Measurements from ENCODE around the gene EXOC2. TPM values are rescaled to one million over a fixed set of nuclear protein-coding genes. Genes with fewer than 3 reads are reported as not detected.
"Not testable (repeated sequence)": the region's sequence is repeated elsewhere in the genome, so short reads cannot be mapped to it uniquely, and the experiment has no call there.

The EXOC2 gene
- total RNA-seq, 2 experiments from 2014 or later, result 23.3 to 24.9 TPM

DNA sequence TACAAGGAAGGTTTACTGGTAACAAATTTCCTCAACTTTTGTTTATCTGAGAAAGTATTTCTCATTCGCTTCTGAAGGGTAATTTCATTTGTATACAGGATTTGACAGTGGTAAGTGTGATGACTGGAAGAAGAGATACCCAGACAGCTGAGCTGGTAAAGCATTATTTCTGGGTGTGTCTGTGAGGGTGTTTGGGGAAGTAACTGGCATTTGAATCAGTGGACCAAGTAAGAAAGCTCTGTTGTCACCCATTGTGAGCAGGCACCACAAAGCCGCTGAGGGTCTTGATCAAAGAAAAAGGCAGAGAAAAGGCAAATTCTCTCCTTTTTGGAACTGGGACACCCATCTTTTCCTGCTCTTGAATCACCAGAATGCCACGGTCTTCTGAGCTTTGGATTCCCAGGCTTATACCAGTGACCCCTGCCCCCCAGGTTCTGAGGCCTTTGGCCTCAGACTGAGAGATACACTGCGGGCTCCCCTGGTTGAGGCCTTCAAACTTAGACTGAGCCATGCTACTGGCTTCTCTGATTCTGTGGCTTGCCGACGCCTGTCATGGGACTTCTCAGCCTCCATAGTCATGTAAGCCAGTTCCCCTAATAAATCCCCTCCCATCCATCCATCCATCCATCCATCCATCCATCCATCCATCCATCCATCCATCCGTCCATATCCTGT lies 25.5 kb downstream of the EXOC2 start:
- H3K36me3 Mint-ChIP-seq (ENCODE audit: low read depth), result peaks cover 17% of the 10 kb centered on the region
- peaks cover 19% of the 10 kb centered on the region for H3K9me3 Mint-ChIP-seq
- no peak overlapping the region for H3K27ac Mint-ChIP-seq
- H3K27me3 Mint-ChIP-seq (ENCODE audit: low read depth), result no peaks in the 10 kb centered on the region
- intact Hi-C loops (cut with micrococcal nuclease), result no loop called here
- H3K4me1 Mint-ChIP-seq (ENCODE audit: low read depth), result peaks cover 28% of the 10 kb centered on the region
- no peak for DNase-seq
- CTCF ChIA-PET, result no interaction called here
- H3K4me3 Mint-ChIP-seq, result no peak overlapping the region

DNA sequence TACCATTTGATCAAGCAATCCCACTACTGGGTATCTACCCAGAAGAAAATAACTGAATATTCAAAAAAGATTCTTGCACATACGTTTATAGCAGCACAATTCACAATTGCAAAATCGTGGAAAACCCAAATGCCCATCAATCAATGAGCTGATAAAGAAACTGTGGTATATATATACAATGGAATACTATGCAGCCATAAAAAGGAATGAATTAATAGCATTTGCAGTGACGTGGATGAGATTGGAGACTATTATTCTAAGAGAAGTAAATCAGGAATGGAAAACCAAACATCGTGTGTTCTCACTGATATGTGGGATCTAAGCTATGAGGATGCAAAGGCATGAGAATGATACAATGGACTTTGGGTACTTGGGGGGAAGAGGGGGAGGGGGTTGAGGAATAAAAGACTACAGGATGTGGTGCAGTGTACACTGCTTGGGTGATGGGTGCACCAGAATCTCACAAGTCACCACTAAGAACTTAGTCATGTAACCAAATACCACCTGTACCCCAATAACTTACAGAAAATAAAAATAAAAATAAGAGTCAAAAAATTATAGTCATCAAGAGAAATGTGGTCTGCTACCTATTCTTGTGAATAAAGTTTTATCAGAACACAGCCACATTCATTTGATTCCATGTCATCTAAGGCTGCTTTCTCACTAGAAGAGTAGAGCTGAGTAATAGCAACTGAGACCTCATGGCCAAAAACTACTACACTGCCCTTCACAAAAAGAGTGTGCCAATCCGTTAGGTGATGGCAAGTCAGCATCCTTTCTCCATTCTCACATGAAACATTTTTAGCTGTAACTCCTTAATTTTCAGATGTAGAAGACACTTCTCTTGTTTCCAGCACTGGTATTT lies 27.3 kb downstream of the EXOC2 start:
- CTCF ChIA-PET, result no interaction called here
- H3K27ac Mint-ChIP-seq, result no peak overlapping the region
- peaks cover 14% of the 10 kb centered on the region for H3K36me3 Mint-ChIP-seq (ENCODE audit: low read depth)
- intact Hi-C loops (cut with micrococcal nuclease), result no loop called here
- H3K4me3 Mint-ChIP-seq, result no peak overlapping the region
- peaks cover 14% of the 10 kb centered on the region for H3K9me3 Mint-ChIP-seq
- no peaks in the 10 kb centered on the region for H3K27me3 Mint-ChIP-seq (ENCODE audit: low read depth)
- no peak for DNase-seq
- peaks cover 45% of the 10 kb centered on the region for H3K4me1 Mint-ChIP-seq (ENCODE audit: low read depth)

DNA sequence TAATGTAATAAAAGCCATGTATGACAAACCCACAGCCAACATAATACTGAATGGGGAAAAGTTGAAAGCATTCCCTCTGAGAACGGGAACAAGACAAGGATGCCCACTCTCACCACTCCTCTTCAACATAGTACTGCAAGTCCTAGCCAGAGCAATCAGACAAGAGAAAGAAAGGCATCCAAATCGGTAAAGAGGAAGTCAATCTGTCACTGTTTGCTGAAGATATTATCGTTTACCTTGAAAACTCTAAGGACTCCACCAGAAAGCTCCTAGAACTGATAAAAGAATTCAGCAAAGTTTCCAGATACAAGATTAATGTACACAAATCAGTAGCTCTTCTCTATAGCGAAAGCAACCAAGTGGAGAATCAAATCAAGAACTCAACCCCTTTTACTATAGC lies 29.2 kb downstream of the EXOC2 start:
- H3K27me3 Mint-ChIP-seq (ENCODE audit: low read depth); H3K4me3 Mint-ChIP-seq; H3K27ac Mint-ChIP-seq; intact Hi-C loops (cut with micrococcal nuclease); DNase-seq: not testable (repeated sequence)
- Mint-ChIP-seq H3K9me3 (peaks cover 14% of the 10 kb centered on the region), H3K4me1 (ENCODE audit: low read depth) (peaks cover 63% of the 10 kb centered on the region), H3K36me3 (ENCODE audit: low read depth) (peaks cover 12% of the 10 kb centered on the region)
- CTCF ChIA-PET, result interaction anchor here (0.8 to 1.0 kb wide), 2 partner anchors 19 to 71 kb away, joined by 3 read pairs; no protein-coding TSS in a partner anchor

DNA sequence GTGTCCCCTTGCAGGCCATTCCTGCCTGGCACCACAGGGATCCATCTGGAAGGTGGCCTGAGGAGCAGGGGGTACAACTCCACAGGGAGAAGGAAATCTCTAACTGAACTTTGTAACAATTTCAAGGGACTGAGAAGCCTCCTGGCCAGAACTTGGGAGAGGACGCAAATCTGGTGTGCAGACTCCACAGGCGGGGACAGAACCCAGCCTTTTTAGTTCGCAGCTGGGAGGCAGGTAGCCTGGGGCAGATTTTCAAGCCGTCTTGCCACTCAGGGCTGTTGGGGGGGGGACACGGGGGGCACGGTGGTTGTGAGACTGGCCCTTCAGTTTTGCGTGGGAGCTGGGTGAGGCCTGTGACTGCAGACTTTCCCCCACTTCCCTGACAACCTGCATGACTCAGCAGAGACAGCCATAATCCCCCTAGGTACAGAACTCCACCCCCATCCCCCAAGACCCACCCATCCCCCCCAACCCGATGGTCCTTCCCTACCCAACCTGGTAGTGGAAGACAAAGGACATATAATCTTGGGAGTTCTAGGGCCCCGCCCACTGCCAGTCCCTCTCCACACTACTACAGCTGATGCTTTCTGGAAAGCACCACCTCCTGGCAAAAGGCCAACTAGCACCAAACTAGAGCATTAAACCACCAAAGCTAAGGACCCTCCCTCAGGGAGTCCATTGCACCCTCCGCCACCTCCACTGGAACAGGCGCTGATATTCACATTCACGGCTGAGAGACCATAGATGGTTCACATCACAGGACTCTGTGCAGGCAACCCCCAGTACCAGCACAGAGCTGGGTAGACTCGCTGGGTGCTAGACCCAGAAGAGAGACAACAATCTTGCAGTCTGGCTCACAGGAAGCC lies 33.0 kb downstream of the EXOC2 start:
- intact Hi-C loops (cut with micrococcal nuclease), result no loop called here
- CTCF ChIA-PET, result no interaction called here
- H3K9me3 Mint-ChIP-seq, result peaks cover 8% of the 10 kb centered on the region
- peak; percentile 33 for DNase-seq
- no peak overlapping the region for H3K4me3 Mint-ChIP-seq
- peaks cover 63% of the 10 kb centered on the region for H3K4me1 Mint-ChIP-seq (ENCODE audit: low read depth)
- H3K27ac Mint-ChIP-seq, result no peak overlapping the region
- H3K36me3 Mint-ChIP-seq (ENCODE audit: low read depth), result peaks cover 14% of the 10 kb centered on the region
- H3K27me3 Mint-ChIP-seq (ENCODE audit: low read depth), result no peaks in the 10 kb centered on the region

DNA sequence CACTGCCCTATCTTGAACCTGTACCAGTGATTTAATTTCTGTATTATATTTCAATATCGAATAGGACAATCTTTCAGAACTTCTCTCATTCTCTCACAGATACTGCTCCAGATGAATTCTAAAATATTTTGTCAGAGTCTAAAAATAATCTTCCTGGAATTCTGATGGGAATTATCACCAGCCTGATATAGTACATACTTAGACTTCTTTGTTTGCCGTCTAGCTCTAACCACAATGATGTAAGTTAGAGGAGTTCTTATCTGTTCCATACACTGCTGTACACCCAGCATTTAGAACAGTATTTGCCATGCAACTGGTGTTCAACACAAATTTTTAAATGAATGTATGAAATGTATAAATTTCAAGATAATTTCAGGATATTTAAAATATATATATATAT lies 34.7 kb downstream of the EXOC2 start:
- CTCF ChIA-PET, result no interaction called here
- Mint-ChIP-seq H3K27ac (no peak overlapping the region), H3K36me3 (ENCODE audit: low read depth) (peaks cover 16% of the 10 kb centered on the region), H3K27me3 (ENCODE audit: low read depth) (no peaks in the 10 kb centered on the region), H3K4me3 (no peak overlapping the region), H3K9me3 (peaks cover 2% of the 10 kb centered on the region), H3K4me1 (ENCODE audit: low read depth) (peaks cover 50% of the 10 kb centered on the region)
- no peak for DNase-seq
- intact Hi-C loops (cut with micrococcal nuclease), result no loop called here

DNA sequence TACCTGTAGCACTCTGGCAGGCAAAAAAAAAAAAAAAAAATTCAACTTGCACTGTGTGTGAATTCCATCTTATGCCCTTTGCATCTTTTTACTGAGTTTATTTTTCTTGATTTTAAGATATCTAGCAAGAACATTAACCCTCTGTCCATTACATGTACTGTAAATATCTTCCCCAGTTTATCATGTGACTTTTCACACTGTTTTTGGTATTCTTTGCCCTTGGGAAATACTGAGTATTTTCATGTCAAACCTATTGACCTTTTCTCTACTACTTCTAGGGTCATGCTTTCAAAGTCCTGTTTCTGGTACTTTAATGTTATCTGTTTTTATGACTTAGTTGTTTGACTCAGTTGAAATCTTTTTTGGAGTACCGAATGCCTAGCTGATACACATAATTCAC lies 35.2 kb downstream of the EXOC2 start:
- H3K9me3 Mint-ChIP-seq, result peaks cover 2% of the 10 kb centered on the region
- no peaks in the 10 kb centered on the region for H3K27me3 Mint-ChIP-seq (ENCODE audit: low read depth)
- CTCF ChIA-PET, result interaction anchor here (0.6 kb wide), 1 partner anchor 269 kb away, joined by 3 read pairs; no protein-coding TSS in a partner anchor
- no peak overlapping the region for H3K27ac Mint-ChIP-seq
- H3K4me3 Mint-ChIP-seq, result no peak overlapping the region
- intact Hi-C loops (cut with micrococcal nuclease), result no loop called here
- H3K36me3 Mint-ChIP-seq (ENCODE audit: low read depth), result peaks cover 16% of the 10 kb centered on the region
- H3K4me1 Mint-ChIP-seq (ENCODE audit: low read depth), result peaks cover 50% of the 10 kb centered on the region
- DNase-seq, result no peak

DNA sequence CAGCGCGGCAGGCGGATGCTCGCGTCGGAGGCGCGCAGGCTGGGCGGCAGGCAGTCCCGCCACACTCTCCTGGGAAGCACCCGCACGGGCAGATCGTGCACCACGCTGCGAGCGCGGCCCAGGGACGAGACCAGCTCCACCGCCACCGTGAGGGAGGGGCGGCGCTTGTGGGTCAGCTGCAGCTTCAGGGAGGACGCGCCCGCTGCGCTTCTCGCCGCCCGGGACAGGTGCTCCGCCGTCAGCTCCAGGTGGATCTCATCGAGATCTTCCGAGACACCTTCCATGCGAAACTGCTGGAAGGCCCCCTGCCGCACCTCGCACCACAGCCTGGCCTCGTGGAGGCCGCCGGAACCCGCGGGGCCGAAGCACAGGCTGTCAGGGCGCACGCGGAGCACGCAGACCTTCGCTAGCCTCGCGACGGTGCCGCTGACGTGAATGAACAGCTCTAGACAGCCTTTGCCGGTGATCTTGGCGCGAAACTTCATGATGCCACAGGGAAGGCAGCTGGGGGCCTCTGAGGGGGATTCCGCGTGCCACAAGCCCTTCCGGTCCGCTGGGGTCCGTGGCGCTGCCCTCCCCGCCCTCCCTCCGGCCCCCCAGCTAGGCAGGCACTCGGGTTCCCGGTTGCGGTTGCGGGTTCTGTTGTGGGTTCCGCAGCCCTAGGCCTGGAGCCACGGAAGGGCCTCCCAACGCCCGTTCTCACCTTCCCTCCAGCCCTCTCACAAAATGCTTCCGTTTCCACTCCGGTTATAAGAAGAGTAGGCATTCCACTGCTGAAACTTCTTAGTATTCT lies 36.3 kb downstream of the EXOC2 start, which contains the start of gene HUS1B:
Gene HUS1B (minus strand): TSS at position 641 of the 793 bp plus-strand sequence. CDS start 156 bp downstream, at position 485.
- no peaks in the 10 kb centered on the region for H3K27me3 Mint-ChIP-seq (ENCODE audit: low read depth)
- intact Hi-C loops (cut with micrococcal nuclease), result no loop called here
- peaks cover 40% of the 10 kb centered on the region for H3K4me1 Mint-ChIP-seq (ENCODE audit: low read depth)
- H3K27ac Mint-ChIP-seq, result no peak within 1 kb of the TSS
- no peak for DNase-seq
- H3K36me3 Mint-ChIP-seq (ENCODE audit: low read depth), result peaks cover 14% of the 10 kb centered on the region
- H3K4me3 Mint-ChIP-seq, result no peak within 1 kb of the TSS
- CTCF ChIA-PET, result interaction anchor here (0.6 kb wide), 1 partner anchor 268 kb away, joined by 3 read pairs; no protein-coding TSS in a partner anchor
- H3K9me3 Mint-ChIP-seq, result peaks cover 2% of the 10 kb centered on the region

DNA sequence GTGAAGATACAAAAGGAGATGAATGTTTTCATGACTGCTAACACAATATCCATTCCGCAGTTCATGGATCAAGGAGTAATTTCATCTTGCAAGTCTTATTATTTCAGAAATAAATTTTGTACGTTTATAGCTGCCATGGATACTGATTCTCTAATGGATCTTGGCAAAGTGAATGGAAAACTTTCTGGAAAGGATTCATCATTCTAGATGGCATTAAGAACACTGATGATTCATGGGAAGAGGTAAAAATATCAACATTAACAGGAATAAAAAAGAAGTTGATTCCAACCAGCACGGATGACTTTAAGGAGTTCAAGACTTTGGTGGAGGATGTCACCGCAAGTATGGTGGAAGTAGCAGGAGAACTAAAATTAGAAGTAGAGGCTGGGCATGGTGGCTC lies 38.8 kb downstream of the EXOC2 start:
- H3K4me3 Mint-ChIP-seq, result no peak overlapping the region
- peaks cover 2% of the 10 kb centered on the region for H3K9me3 Mint-ChIP-seq
- no peak for DNase-seq
- peaks cover 16% of the 10 kb centered on the region for H3K4me1 Mint-ChIP-seq (ENCODE audit: low read depth)
- peaks cover 14% of the 10 kb centered on the region for H3K36me3 Mint-ChIP-seq (ENCODE audit: low read depth)
- H3K27me3 Mint-ChIP-seq (ENCODE audit: low read depth), result no peaks in the 10 kb centered on the region
- no peak overlapping the region for H3K27ac Mint-ChIP-seq
- CTCF ChIA-PET, result interaction anchor here (1.1 kb wide), 1 partner anchor 61 kb away, joined by 5 read pairs; no protein-coding TSS in a partner anchor
- intact Hi-C loops (cut with micrococcal nuclease), result no loop called here

DNA sequence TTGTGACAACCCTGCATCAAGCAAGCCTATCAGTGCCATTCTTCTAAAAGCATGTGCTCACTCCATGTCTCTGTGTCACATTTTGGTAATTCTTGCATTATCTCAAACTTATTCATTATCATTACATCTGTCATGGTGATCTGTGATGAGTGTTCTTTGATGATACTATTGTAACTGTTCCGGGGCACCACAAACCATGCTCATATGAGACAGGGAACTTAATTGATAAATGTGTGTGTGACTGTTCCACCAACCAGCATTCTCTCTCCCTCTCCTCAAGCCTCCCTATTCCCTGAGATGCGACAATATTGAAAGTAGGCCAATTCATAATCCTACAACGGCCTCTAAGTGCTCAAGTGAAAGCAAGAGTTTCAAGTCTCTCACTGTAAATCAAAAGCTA lies 40.1 kb downstream of the EXOC2 start:
- CTCF ChIA-PET, result interaction anchor here (0.8 to 1.3 kb wide), 2 partner anchors 22 to 28 kb away, joined by 3 to 4 read pairs; no protein-coding TSS in a partner anchor
- H3K27ac Mint-ChIP-seq, result no peak overlapping the region
- peaks cover 14% of the 10 kb centered on the region for H3K36me3 Mint-ChIP-seq (ENCODE audit: low read depth)
- no peak for DNase-seq
- no peak overlapping the region for H3K4me3 Mint-ChIP-seq
- intact Hi-C loops (cut with micrococcal nuclease), result no loop called here
- peaks cover 9% of the 10 kb centered on the region for H3K4me1 Mint-ChIP-seq (ENCODE audit: low read depth)
- peaks cover 2% of the 10 kb centered on the region for H3K9me3 Mint-ChIP-seq
- H3K27me3 Mint-ChIP-seq (ENCODE audit: low read depth), result no peaks in the 10 kb centered on the region

DNA sequence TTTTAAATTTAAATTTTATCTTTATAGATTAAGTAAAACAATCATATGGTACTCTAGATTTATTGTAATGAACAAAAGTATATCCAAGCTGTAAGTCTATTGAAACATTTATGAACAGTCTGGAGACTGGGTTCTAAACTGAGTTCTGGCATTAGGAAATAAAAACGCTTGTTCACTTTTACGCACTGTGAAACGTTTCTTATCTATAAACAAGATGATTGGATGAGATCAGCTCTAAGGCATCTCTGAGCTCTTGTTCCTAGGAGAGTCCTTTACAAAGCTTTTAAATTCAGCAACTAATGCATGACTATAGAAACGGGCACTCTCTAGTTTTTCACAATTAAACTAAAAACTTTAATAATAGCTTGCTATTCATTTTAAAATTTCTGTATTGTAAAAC lies 42.8 kb downstream of the EXOC2 start:
- no peak overlapping the region for H3K27ac Mint-ChIP-seq
- CTCF ChIA-PET, result interaction anchor here (0.8 kb wide), 1 partner anchor 72 kb away, joined by 3 read pairs; no protein-coding TSS in a partner anchor
- intact Hi-C loops (cut with micrococcal nuclease), result no loop called here
- H3K27me3 Mint-ChIP-seq (ENCODE audit: low read depth), result no peaks in the 10 kb centered on the region
- H3K36me3 Mint-ChIP-seq (ENCODE audit: low read depth), result peaks cover 4% of the 10 kb centered on the region
- DNase-seq, result no peak
- no peaks in the 10 kb centered on the region for H3K9me3 Mint-ChIP-seq
- no peak overlapping the region for H3K4me3 Mint-ChIP-seq
- peaks cover 27% of the 10 kb centered on the region for H3K4me1 Mint-ChIP-seq (ENCODE audit: low read depth)

DNA sequence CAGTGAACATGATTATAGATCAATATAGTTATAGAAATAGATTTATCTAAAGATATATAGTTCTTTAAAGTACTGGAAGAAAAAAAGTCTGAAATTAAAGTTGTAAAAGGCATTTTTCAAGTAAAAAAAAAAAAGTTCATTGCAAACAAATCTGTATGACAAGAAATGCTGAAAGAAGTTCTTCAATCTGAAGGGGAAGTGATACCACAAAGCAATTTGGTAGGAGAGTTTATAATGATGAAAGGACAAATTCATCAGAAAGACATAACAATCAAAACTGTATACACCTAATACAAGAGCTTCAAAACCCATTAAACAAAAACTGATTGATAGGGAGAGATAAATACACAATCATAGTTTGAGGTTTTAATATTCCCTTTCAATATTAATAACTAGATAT lies 50.1 kb downstream of the EXOC2 start:
- DNase-seq, result no peak
- H3K9me3 Mint-ChIP-seq, result no peaks in the 10 kb centered on the region
- intact Hi-C loops (cut with micrococcal nuclease), result no loop called here
- CTCF ChIA-PET, result no interaction called here
- peaks cover 26% of the 10 kb centered on the region for H3K4me1 Mint-ChIP-seq (ENCODE audit: low read depth)
- H3K4me3 Mint-ChIP-seq, result no peak overlapping the region
- no peaks in the 10 kb centered on the region for H3K36me3 Mint-ChIP-seq (ENCODE audit: low read depth)
- H3K27ac Mint-ChIP-seq, result no peak overlapping the region
- H3K27me3 Mint-ChIP-seq (ENCODE audit: low read depth), result no peaks in the 10 kb centered on the region
